A549 treated with GW870086 at 1 μM for 4 hours (cell line): Measurements from ENCODE around the gene MXD3. TPM values are rescaled to one million over a fixed set of nuclear protein-coding genes. Genes with fewer than 3 reads are reported as not detected.

ENCODE experiments used
- total RNA-seq: library from RNA; stranded (reverse); fragments of 200-300 nt; extraction: Qiagen RNA extraction; gene quantifications from 5 replicates; pipeline ENCODE4 v1.2.3, GENCODE V29; 2022; ENCODE audit warnings: low read depth

Gene MXD3
- 14.2 to 18.0 TPM (median 16.0 TPM) in 5 replicates for total RNA-seq

DNA sequence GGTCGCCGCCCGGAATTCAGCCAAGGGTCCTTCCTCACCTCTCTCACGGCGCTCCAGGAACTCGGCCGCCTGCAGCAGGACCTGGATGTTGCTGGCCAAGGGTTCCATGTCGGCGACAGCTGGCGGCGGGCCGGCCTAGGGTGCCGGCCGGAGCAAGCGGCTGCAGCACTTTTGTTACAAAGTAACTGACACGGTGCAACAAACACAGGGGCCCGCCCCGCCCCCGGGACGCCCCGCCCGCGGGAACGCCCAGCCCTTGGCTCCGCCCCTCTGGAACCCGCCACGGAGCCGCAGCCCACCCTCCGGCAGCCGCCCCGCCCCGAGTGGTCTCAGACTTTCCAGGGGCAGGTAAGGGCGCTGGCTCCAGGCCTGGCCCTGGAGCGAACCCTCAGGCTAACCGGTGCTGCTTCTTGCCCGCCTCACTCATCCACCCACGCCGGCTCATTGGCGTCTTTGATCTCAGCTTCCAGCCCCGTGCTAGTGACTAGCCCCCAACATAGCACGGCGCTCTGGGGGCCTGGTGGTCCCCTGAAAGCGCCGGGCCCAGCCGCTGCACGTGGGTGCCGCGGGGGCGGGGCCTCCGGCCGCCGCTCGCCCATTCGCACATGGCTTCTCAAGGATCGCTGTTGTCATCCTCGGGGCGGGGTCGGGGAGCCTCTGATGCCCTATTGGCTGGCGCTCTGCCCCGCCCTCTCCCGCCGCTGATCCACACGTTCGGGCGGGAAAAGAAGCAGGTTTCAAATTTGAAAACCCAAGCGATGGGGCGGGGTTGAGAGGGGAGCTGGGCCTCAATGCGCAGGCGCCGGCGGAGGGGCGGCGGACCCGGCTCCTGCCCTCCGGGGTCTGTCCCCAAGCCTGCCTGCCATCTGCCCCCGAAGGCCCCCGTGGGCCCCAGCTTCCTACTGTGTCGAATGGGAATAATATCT is at the start of gene MXD3:
Gene MXD3, minus strand, starts transcription at position 176 of the 926 bp plus-strand sequence. Its CDS starts 68 bp downstream, at position 108.

GRCh38 chr5:177357459-177358351 is 46.0 kb upstream of the MXD3 start, which contains the start of gene RGS14:
TSS of gene RGS14 (plus strand) at chr5:177357924. CDS start at chr5:177358025, 101 bp downstream.

GRCh38 chr5:177351392-177352329 is 40.0 kb upstream of the MXD3 start, which contains the start of gene LMAN2:
TSS of gene LMAN2 (minus strand) at chr5:177351668. CDS start at chr5:177351647, 21 bp downstream.

GRCh38 chr5:177303121-177303924 is 8.4 kb downstream of the MXD3 start, which contains the start of the genes PRELID1 and RAB24:
TSS of gene PRELID1 (plus strand) at chr5:177303799. CDS start at chr5:177303986, 187 bp downstream.
TSS of gene RAB24 (minus strand) at chr5:177303719. CDS start at chr5:177303288, 431 bp downstream.

Other genes with a start within 250 kb of the MXD3 start
- 18.1 to 25.8 TPM (median 22.7 TPM) in 5 replicates for gene FGFR4, start 225.0 kb downstream of the MXD3 start, total RNA-seq
- gene NSD1, start 178.1 kb downstream of the MXD3 start, total RNA-seq = 16.1 to 24.5 TPM (median 20.0 TPM) in 5 replicates
- 22.5 to 26.9 TPM (median 24.5 TPM) in 5 replicates for gene RAB24, start 8.2 kb downstream of the MXD3 start, total RNA-seq
- 304 to 397 TPM (median 381 TPM) in 5 replicates for gene PRELID1, start 8.1 kb downstream of the MXD3 start, total RNA-seq
- 184 to 212 TPM (median 199 TPM) in 5 replicates for gene LMAN2, start 39.8 kb upstream of the MXD3 start, total RNA-seq
- 2.3 to 7.2 TPM (median 5.4 TPM) in 5 replicates for gene RGS14, start 46.0 kb upstream of the MXD3 start, total RNA-seq
- gene SLC34A1, start 72.5 kb upstream of the MXD3 start, total RNA-seq = not detected in 5 replicates
- gene PFN3, start 88.8 kb upstream of the MXD3 start, total RNA-seq = not detected in 5 replicates
- 14.3 to 24.6 TPM (median 22.9 TPM) in 5 replicates for gene F12, start 97.7 kb upstream of the MXD3 start, total RNA-seq
- gene GRK6, start 114.8 kb upstream of the MXD3 start, total RNA-seq = 18.6 to 27.2 TPM (median 25.2 TPM) in 5 replicates
- 18.7 to 32.3 TPM (median 31.1 TPM) in 5 replicates for gene PRR7, start 134.9 kb upstream of the MXD3 start, total RNA-seq
- gene DBN1, start 161.7 kb upstream of the MXD3 start, total RNA-seq = 54.5 to 69.5 TPM (median 65.6 TPM) in 5 replicates
- gene PDLIM7, start 185.7 kb upstream of the MXD3 start, total RNA-seq = 65.9 to 84.5 TPM (median 83.1 TPM) in 5 replicates
- gene DOK3, start 197.9 kb upstream of the MXD3 start, total RNA-seq = 2.4 to 5.6 TPM (median 4.3 TPM) in 5 replicates
- gene DDX41, start 205.1 kb upstream of the MXD3 start, total RNA-seq = 84.7 to 106 TPM (median 101 TPM) in 5 replicates
- gene FAM193B, start 242.7 kb upstream of the MXD3 start, total RNA-seq = 16.9 to 28.1 TPM (median 26.8 TPM) in 5 replicates